Myocyte (in vitro differentiated cells): ENCODE data around the gene SLC7A6. TPM values are rescaled to one million over a fixed set of nuclear protein-coding genes. Genes with fewer than 3 reads are reported as not detected.

Experiments
- DNase-seq: peaks from one replicate; pipeline ENCODE4 v3.0.0-alpha.2; 2012; ENCODE audit warnings: low read depth
- total RNA-seq: library from RNA; depleted of rRNA; stranded (reverse); fragments of >200 nt; gene quantifications from 2 replicates; pipeline ENCODE4 v1.2.3, GENCODE V29; 2014

Gene SLC7A6
- total RNA-seq, 1 donor from 2014 or later = 36.4 TPM

DNA sequence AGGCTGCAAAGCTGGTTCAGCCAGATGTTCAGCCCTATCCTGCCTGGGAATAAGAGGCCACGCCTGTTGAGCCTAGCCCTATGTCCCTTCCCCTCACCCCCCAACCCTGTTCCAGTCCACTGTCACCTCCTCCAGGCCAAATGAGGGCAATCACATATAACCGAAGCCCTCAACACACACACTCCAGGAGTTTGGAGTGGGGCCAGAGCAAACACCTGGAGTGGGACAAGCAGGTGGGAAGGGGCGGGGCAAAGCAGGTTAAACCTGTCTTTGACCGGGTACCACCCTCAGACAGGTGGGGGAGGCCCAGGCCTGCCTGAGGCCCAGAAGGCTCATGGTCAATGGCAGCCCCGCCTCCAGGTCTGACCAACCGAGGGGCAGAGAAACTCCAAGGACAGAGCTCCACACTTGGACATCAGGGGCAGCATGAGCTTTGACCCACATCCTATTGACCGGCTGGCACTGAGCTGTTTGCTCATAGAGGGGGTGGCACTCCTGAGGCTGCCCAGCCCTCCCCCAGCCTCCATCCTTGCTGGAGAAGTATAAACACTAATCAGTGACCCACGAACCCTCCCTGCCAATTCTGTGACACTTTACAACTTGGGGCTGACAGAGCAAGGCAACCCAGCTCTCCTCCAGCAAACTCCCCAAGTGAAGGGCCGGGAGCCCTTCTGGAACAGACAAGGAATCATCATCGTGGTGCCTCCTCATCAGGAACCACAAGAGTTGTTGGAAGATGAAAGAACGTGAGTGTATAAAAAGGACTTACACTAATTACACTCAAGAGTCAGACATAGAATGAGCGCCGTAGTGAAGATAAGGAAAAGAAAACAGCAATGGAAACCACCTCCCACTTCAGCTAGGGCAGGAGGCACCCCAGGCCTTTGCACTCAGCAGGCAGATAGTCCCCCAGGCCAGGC is 29.9 kb upstream of the SLC7A6 start:
- no peak for DNase-seq

DNA sequence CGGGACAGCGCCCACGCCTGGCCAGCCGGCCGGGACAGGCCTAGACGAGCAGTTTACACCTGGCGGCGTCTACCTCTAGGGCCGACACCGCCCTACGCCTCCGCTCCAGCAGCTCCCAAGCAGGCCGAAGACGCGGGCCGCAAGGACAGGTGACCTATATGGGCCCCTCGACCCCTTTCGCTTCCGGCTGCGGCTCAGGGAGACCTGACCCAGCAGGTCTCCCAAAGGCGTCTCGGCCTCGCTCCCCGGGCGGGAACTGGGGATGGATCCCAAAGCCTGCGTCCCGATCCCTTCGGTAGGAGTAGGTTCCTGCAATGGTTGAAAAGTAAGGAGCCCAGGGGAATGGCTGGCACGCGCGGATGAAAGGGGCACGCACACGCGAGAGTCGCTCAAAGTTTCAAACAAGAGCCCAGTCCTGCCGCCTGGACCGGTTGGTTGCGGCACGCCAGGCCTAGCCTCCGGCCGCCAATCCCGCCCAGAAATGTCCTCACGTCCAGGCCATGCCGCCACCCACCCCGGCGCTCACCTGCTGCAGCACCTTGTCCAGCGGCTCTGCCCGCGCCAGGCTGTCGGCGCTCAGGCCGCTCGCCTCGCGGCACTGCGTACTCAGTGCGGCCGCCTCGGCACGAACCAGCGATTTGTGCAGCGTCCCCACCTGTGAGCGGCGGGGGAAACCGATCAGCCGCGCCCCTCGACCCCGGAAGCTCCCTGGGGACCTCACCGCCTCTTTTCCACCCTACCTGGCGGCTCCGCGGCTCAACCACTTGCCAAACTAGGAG is 29.0 kb upstream of the SLC7A6 start:
- no peak for DNase-seq

DNA sequence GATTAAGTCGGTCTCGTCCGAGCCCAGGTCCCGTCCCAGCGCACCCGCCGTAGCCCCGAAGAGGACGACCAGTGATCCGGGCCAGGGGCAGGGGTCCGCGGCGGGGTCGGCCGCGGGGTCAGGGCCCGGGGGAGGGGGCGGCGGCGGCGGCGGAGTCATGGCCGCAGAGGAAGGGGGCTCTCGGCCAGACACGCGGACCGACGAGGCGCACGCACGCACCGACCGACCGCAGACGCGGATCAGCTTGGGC is 28.5 kb upstream of the SLC7A6 start, which contains the start of gene ESRP2:
Gene ESRP2 (minus strand): TSS at position 241 of the 250 bp plus-strand sequence. CDS start 82 bp downstream, at position 159.
- no peak for DNase-seq

DNA sequence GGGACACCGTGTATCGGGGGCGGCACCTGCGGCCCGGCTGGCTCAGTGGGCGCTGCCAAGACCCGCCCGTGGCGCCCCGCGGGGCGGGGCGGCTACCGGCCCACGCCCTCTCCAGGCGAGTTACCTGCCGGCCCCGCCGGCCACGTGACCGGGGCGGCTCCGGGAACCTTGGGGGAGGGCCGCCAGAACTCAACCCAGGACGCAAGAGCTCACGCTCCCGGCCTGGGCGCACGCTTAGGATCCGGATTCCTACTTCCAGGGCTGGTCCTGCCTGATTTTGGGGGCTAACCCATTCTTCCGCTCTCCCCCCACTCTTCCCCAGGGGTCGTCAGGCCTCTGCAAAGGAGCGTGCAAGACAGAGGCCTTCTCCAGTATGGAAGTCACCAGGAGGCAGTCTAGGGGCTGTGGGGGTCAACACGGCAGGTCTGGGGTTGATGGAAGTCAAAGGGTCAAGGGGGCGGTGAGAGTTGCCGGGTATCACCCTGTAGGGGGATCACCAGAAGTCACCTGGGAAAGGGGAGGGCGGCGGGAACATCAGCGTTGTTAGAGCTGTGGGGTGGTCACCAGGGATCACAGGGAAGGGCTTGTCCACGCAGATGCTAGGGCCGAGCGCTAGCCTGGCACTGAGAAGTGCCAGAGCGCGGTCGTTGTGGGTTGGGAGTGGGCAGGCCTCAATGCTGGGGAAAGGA is 28.0 kb upstream of the SLC7A6 start:
- DNase-seq = no peak

- no peak for DNase-seq
Observed at GRCh38 chr16:68236826-68237242, 27.5 kb upstream of the SLC7A6 start.

- peak; percentile 98 for DNase-seq
Observed at GRCh38 chr16:68237243-68238028, 26.9 kb upstream of the SLC7A6 start.

DNA sequence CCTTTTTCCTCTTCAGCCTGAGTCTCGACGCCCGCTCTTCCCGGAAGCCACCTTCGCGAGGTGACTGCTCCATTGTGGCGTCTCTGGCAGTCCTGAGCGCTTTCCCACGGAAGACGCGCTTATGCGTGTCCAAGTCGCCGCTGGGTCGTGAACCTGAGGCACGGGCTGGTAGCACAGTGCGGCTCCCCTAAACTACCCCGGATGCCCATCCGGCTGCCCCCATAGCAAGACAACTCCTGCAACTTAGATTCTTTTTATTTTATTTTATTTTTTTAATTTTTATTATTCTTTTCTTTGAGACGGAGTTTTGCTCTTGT is 26.3 kb upstream of the SLC7A6 start:
- no peak for DNase-seq

DNA sequence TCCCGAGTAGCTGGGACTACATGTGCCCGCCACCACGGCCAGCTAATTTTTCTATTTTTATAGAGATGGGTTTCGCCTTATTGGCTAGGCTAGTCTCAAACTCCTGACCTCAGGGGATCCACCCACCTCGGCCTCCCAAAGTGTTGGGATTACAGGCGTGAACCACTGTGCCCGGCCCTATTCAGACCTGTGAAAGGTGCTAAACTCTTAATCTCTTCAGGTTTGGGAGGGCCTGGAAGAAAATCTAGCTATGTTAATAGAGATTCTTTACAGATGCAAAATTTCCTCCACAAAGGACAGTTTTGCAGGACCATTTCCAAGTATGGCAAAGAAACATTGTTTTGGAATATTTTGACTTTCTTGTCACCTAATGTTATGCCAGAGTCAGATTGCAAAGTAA is 22.2 kb upstream of the SLC7A6 start:
- no peak for DNase-seq

DNA sequence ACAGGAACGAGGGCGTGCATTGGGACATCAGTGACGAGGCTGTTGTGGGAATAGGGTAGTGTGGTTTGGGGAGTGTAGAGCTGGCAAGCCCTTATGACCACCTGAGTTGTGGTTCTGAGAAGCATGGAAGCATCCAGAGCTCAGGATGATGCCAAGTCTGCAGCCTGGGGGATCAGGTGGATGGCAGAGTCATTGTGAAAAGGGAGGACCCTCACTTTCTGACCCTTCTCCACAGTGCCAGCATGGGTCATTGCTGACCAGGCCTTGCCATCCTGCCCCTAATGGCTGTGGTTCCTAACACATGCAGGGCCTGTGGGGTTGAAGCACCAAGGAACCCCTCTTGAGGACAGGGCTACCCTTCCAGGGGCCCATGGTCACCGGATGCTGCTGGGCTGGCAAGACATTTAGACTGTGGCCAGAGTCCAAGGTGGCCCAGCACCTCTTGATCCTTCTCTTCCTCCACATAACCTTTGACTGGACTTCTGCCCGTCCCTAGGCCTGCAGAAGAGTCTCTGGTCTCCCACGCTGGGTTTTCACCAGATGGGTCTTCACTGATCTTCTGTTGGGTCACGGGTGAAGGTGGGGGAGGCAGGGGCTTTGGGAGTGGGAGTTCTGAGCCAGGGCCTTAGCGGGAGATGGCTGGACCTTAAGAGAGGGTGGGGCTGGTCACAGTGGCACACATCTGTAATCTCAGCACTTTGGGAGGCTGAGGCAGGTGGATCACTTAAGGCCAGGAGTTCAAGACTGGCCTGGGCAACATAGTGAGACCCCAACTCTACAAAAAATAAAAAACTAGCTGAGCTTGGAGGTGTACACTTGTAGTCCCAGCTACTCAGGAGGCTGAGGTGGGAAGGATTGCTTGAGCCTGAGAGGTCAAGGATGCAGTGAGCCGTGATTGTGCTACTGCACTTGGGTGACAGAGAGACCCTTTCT is 21.1 kb upstream of the SLC7A6 start:
- DNase-seq = peak; percentile 41

- no peak for DNase-seq
Observed at GRCh38 chr16:68244481-68244902, 19.8 kb upstream of the SLC7A6 start.

GRCh38 chr16:68244903-68245853 is 19.1 kb upstream of the SLC7A6 start, which contains the start of gene PLA2G15:
TSS of gene PLA2G15 (plus strand) at chr16:68245373. CDS start at chr16:68245427, 54 bp downstream.
- peak; percentile 96 for DNase-seq

DNA sequence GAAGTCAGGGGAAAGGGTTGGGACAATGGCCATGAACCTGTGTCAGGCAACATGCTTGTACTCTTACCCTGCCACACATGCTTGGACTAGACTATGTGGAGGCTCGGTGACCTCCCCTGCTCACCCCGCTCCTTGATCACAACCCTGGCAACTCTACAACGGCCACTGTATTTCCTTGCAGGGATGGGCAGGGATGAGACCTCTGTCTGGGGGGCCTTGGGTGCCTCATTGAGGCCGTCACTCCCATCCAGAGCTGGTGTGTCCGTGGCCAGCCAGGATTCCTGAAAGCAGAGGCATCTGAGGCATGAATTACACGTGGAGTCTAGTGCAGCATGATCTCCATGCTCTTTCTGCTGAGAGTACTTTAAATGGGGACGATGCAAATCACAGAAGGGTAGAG is 18.2 kb upstream of the SLC7A6 start:
- no peak for DNase-seq

DNA sequence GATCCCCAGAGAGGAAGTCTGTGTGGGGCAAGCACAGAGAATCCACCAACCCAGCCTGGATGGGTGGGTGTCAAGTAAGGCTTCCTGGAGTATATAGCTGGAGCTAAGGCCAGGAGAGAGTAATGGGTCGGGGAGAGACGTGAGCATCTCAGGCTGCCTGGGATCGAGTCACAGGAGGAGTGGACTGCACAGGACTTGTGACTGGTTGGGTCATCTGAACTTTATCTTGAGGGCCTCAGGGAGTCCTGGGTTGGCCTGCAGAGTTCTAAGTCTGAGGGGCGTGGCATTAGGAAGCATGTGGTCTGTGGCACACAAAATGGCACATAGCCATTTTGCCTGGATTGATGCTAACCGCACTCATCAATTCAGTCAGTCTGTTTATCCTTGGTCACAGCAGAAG is 17.7 kb upstream of the SLC7A6 start:
- DNase-seq = peak; percentile 69

GRCh38 chr16:68247400-68247799 is 16.9 kb upstream of the SLC7A6 start:
- DNase-seq = peak; percentile 79

- DNase-seq = no peak
Observed at GRCh38 chr16:68247932-68248331, 16.4 kb upstream of the SLC7A6 start.

DNA sequence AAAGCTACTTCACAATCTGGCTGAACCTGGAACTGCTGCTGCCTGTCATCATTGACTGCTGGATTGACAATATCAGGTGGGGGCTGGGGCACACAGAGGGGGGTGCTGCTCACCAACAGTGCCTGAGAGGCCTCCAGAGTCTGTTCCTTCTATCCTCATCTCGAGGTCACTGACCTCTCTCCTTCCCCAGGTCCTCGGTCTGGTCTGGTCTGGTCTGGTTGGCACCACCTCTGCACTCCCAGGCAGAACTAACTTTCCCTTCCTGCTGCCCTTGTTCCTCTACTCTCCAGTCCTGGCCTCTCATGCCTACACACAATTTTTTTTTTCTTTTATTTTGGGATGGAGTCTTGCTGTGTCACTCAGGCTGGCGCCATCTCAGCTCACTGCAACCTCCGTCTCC is 15.0 kb upstream of the SLC7A6 start:
- DNase-seq = no peak

- no peak for DNase-seq
Observed at GRCh38 chr16:68250951-68251350, 13.4 kb upstream of the SLC7A6 start.

- peak; percentile 86 for DNase-seq
Observed at GRCh38 chr16:68251832-68252231, 12.5 kb upstream of the SLC7A6 start.

DNA sequence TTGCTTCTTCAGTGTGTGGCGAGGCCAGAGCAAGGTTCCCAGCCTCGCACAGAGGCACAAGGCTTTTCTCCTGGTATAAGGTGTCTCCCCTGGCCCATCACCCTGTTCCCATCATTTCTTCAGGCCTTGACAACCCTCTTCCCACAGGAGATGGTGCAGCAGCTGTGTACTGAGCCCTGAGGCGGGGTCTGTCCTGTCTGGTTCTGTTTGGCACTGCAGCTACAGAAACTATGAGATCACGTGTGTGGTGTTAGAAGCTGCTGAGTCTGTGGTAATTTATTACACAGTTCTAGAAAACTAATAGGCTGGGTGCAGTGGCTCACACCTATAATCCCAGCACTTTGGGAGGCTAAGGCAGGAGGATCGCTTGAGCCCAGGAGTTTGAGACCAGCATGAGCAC is 11.9 kb upstream of the SLC7A6 start:
- DNase-seq = peak; percentile 68
